NCI-H2029 treated with DMSO at 0.1 percent for 48 hours (cell line): Measurements from ENCODE around the gene AOAH.
A peak's percentile ranks its signal among the peaks of the same experiment; 100 is the strongest.

Source experiments
- DNase-seq: peaks from one replicate; lab custom pipeline; 2025; lab: John Stamatoyannopoulos, UW

AOAH gene

GRCh38 chr7:36600869-36601530 is 123.3 kb downstream of the AOAH start:
- no peak for DNase-seq

GRCh38 chr7:36600314-36600682 is 124.0 kb downstream of the AOAH start:
- DNase-seq = peak; percentile 80

- no peak for DNase-seq
Measured at GRCh38 chr7:36599645-36600313, 124.5 kb downstream of the AOAH start.

- no peak for DNase-seq
Measured at GRCh38 chr7:36598054-36598674, 126.1 kb downstream of the AOAH start.

- no peak for DNase-seq
Measured at GRCh38 chr7:36597090-36597773, 127.1 kb downstream of the AOAH start.

- no peak for DNase-seq
Measured at GRCh38 chr7:36594445-36594844, 129.8 kb downstream of the AOAH start.

GRCh38 chr7:36591636-36592035 is 132.7 kb downstream of the AOAH start:
- DNase-seq = no peak

- no peak for DNase-seq
Measured at GRCh38 chr7:36589391-36589790, 134.9 kb downstream of the AOAH start.

GRCh38 chr7:36583318-36583717 is 141.0 kb downstream of the AOAH start:
- no peak for DNase-seq

GRCh38 chr7:36575832-36576231 is 148.5 kb downstream of the AOAH start:
- DNase-seq = no peak

- no peak for DNase-seq
Measured at GRCh38 chr7:36573066-36573465, 151.2 kb downstream of the AOAH start.

- no peak for DNase-seq
Measured at GRCh38 chr7:36571190-36571560, 153.1 kb downstream of the AOAH start.

- no peak for DNase-seq
Measured at GRCh38 chr7:36570528-36571189, 153.6 kb downstream of the AOAH start.

- no peak for DNase-seq
Measured at GRCh38 chr7:36568452-36568849, 155.8 kb downstream of the AOAH start.

GRCh38 chr7:36567699-36568451 is 156.4 kb downstream of the AOAH start:
- DNase-seq = no peak

- no peak for DNase-seq
Measured at GRCh38 chr7:36565792-36566356, 158.4 kb downstream of the AOAH start.

- DNase-seq = no peak
Measured at GRCh38 chr7:36564489-36564888, 159.8 kb downstream of the AOAH start.

- no peak for DNase-seq
Measured at GRCh38 chr7:36563706-36564327, 160.5 kb downstream of the AOAH start.

GRCh38 chr7:36562121-36562520 is 162.2 kb downstream of the AOAH start:
- DNase-seq = no peak

GRCh38 chr7:36549029-36549428 is 175.3 kb downstream of the AOAH start:
- no peak for DNase-seq

GRCh38 chr7:36547416-36547815 is 176.9 kb downstream of the AOAH start:
- no peak for DNase-seq
